ENCODE results near the gene NAGLU. TPM values are rescaled to one million over a fixed set of nuclear protein-coding genes. Genes with fewer than 3 reads are reported as not detected.

Gene NAGLU
- total RNA-seq, 4 donors from 2014 or later = 27.8 to 36.6 (median 31.8) TPM

DNA sequence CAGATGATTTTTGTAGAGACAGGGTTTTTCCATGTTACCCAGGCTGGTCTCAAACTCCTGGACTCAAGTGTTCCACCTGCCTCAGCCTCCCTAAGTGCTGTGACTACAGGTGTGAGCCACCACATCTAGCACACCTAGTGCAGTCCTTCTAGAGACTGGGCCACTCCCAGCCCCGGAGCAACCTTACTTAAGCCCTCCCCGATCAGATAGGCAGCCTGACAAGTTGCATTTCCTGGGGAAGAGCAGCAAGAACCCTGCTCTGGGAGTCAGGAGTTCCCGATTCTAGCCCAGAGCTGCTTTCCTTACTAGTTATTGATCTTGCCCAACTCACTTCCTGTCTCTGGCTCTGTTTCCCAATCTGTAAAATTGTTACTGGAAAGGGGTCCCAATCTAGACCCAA is 7.0 kb upstream of the NAGLU start:
- intact Hi-C loops (cut with DNase I) = no loop called here
- 62% methylated on average over 3 of the region's 3 CpGs for WGBS
- no peak for TF ChIP-seq EP300 (IDR thresholded peaks at IDR 0.05)
- no peak for TF ChIP-seq POLR2A (IDR thresholded peaks at IDR 0.05; ENCODE audit: low read depth)
- H3K9me3 ChIP-seq = no peaks in the 10 kb centered on the region
- no peak overlapping the region for H3K27ac ChIP-seq (replicated peaks in 1 of 4)
- H3K36me3 ChIP-seq = no peaks in the 10 kb centered on the region
- no peak overlapping the region for H3K4me3 ChIP-seq
- no peak for DNase-seq (ENCODE audit: extremely low spot score)
- peaks cover 11 to 67% (median 60%) of the 10 kb centered on the region in 4 donors for H3K4me1 ChIP-seq
- H3K27me3 ChIP-seq = no peaks in the 10 kb centered on the region

- H3K9me3 ChIP-seq = no peaks in the 10 kb centered on the region
- H3K36me3 ChIP-seq = no peaks in the 10 kb centered on the region
- WGBS = 82% methylated on average over 1 of the region's 2 CpGs
- H3K4me1 ChIP-seq = peaks cover 15 to 62% (median 57%) of the 10 kb centered on the region in 4 donors
- H3K27ac ChIP-seq (replicated peaks in 1 of 4) = peak overlapping the region; percentile 82 to 87 (median 84)
- TF ChIP-seq POLR2A (IDR thresholded peaks at IDR 0.05; ENCODE audit: low read depth) (no peak), EP300 (IDR thresholded peaks at IDR 0.05) (no peak), CTCF (IDR thresholded peaks at IDR 0.05) (no peak), POLR2AphosphoS5 (IDR thresholded peaks at IDR 0.05) (no peak)
- intact Hi-C loops (cut with DNase I) = no loop called here
- DNase-seq (ENCODE audit: extremely low spot score) = no peak
- no peak overlapping the region for H3K4me3 ChIP-seq
- no peaks in the 10 kb centered on the region for H3K27me3 ChIP-seq
Measured at GRCh38 chr17:42530952-42531454, 5.0 kb upstream of the NAGLU start.

DNA sequence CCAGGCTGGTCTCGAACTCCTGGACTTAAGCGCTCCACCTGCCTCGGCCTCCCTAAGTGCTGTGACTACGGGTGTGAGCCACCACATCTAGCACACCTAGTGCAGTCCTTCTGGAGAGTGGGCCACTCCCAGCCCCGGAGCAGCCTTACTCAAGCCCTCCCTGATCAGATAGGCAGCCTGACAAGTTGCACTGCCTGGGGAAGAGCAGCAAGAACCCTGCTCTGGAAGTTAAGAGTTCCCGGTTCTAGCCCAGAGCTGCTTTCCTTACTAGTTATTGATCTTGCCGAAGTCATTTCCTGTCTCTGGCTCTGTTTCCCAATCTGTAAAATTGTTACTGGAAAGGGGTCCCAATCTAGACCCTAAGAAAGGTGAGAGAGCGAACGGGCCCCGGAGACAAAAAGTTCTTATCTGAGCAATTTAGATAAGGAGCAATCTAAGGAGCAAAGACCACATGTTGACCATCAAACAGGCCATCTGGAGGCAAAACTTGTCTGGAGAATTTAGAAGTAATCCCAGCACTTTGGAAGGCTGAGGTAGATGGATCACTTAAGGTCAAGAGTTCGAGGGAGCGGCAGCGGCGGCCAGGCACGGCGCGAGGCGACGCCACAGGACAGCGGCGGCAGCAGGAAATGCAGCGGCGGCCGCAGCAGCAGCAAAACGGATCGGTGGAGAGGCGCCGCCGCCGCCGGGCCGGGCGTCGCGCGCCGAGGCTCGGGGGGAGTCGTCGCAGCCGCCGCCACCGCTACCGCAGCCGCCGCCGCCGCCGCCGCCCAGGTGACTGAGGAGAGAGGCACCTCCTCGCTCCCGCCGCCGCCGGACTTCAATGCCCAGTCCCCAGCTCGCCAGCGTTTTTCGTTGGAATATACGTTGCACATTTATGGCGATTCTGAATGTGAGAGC is 4.3 kb upstream of the NAGLU start:
- no peak for DNase-seq (ENCODE audit: extremely low spot score)
- intact Hi-C loops (cut with DNase I) = no loop called here
- peak; percentile 38 to 76 (median 65) for TF ChIP-seq CTCF (IDR thresholded peaks at IDR 0.05)
- peak; percentile 34 to 61 for TF ChIP-seq POLR2AphosphoS5 (IDR thresholded peaks at IDR 0.05)
- no peak for TF ChIP-seq POLR2A (IDR thresholded peaks at IDR 0.05; ENCODE audit: low read depth)
- Histone ChIP-seq H3K27ac (replicated peaks in 1 of 4) (peak overlapping the region; percentile 82 to 87 (median 84)), H3K27me3 (no peaks in the 10 kb centered on the region), H3K4me1 (peaks cover 10 to 58% (median 52%) of the 10 kb centered on the region in 4 donors), H3K4me3 (peak overlapping the region; percentile 54 to 66 (median 60)), H3K9me3 (no peaks in the 10 kb centered on the region), H3K36me3 (no peaks in the 10 kb centered on the region)
- 16% methylated on average over 18 of the region's 60 CpGs for WGBS

- Histone ChIP-seq H3K27me3 (no peaks in the 10 kb centered on the region), H3K4me3 (peak overlapping the region; percentile 63 to 89 (median 74)), H3K36me3 (peaks cover 13 to 23% (median 19%) of the 10 kb centered on the region in 4 donors), H3K4me1 (peaks cover 18 to 56% (median 50%) of the 10 kb centered on the region in 4 donors), H3K27ac (replicated peaks in 1 of 4) (peak overlapping the region; percentile 86 to 98 (median 92)), H3K9me3 (no peaks in the 10 kb centered on the region)
- DNase-seq (ENCODE audit: extremely low spot score) = no peak
- TF ChIP-seq POLR2A (IDR thresholded peaks at IDR 0.05; ENCODE audit: low read depth) (no peak), POLR2AphosphoS5 (IDR thresholded peaks at IDR 0.05) (no peak), CTCF (IDR thresholded peaks at IDR 0.05) (no peak), EP300 (IDR thresholded peaks at IDR 0.05) (no peak)
- WGBS = 36% methylated on average over 26 of the region's 26 CpGs
- intact Hi-C loops (cut with DNase I) = no loop called here
Measured at GRCh38 chr17:42535155-42536047, 640 bp upstream of the NAGLU start.
